Immature natural killer cell (primary cell): ENCODE measurements around the gene ARHGEF25. TPM values are rescaled to one million over a fixed set of nuclear protein-coding genes. Genes with fewer than 3 reads are reported as not detected.
"Not testable (repeated sequence)": the region's sequence is repeated elsewhere in the genome, so short reads cannot be mapped to it uniquely, and the experiment has no call there.

Source experiments
- DNase-seq, 3 donors: peaks; one replicate each; pipeline ENCODE4 v3.0.0; 2022; ENCODE audit warnings: mixed read lengths in 1 of 3
- H3K27ac Mint-ChIP-seq, 6 donors: one replicate each; pipeline ENCODE4 v1.8.0; 2020; ENCODE audit warnings: mixed read lengths in 6 of 6, mild to moderate bottlenecking in 5 of 6, inconsistent platforms in 4 of 6, moderate library complexity in 3 of 6
- H3K27me3 Mint-ChIP-seq, 3 donors: one replicate each; pipeline ENCODE4 v1.8.0; 2020 to 2021; ENCODE audit warnings: low read depth in 3 of 3, mild to moderate bottlenecking in 3 of 3, mixed read lengths in 3 of 3, moderate library complexity in 3 of 3, inconsistent platforms in 1 of 3
- H3K36me3 Mint-ChIP-seq, 3 donors: one replicate each; pipeline ENCODE4 v1.8.0; 2020; ENCODE audit warnings: mixed read lengths in 3 of 3, inconsistent platforms in 2 of 3, mild to moderate bottlenecking in 2 of 3
- H3K4me1 Mint-ChIP-seq, 2 donors: one replicate each; pipeline ENCODE4 v1.8.0; 2020; ENCODE audit warnings: inconsistent platforms in 2 of 2, mild to moderate bottlenecking in 2 of 2, mixed read lengths in 2 of 2, moderate library complexity in 1 of 2
- H3K4me3 Mint-ChIP-seq, 5 donors: one replicate each; pipeline ENCODE4 v1.8.0; 2020; ENCODE audit warnings: mild to moderate bottlenecking in 5 of 5, mixed read lengths in 5 of 5, inconsistent platforms in 3 of 5, moderate library complexity in 3 of 5
- H3K9me3 Mint-ChIP-seq, 6 donors: one replicate each; pipeline ENCODE4 v1.8.0; 2020; ENCODE audit warnings: mild to moderate bottlenecking in 6 of 6, mixed read lengths in 6 of 6, inconsistent platforms in 4 of 6, moderate library complexity in 3 of 6
- polyA plus RNA-seq, 3 donors: library from polyadenylated mRNA; unstranded; fragments of 300-500 nt; fragmentation: Illumina TruSeq; gene quantifications; one replicate each; pipeline ENCODE4 v1.2.3, GENCODE V29; 2021

Gene ARHGEF25
- polyA plus RNA-seq, 3 donors from 2014 or later, result 0.27 TPM; not detected in 2

DNA sequence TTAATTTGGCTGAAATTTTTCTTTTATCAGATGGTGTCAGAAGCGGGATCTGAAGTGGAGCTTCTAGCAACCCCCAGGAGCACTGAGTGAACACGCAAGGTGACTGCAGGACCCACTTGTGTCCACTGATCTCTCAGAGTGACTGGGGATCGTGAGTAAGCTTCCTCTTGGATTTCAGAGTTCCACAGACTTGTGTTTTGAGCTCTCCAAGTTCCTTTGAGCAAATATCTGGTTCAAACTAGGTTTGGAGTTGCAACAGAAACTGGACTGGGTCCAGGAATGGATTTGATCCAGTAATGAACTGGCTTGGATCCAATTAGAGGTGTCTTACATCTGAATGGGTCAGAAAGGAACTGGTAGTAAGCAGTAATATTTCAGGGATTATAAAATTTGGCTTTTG is 46.5 kb downstream of the ARHGEF25 start:
- H3K27ac Mint-ChIP-seq, result no peak overlapping the region
- no peak overlapping the region for H3K4me3 Mint-ChIP-seq
- peaks cover 0 to 13% (median 5%) of the 10 kb centered on the region in 3 donors for H3K27me3 Mint-ChIP-seq
- no peaks in the 10 kb centered on the region for H3K9me3 Mint-ChIP-seq
- no peaks in the 10 kb centered on the region for H3K36me3 Mint-ChIP-seq
- no peaks in the 10 kb centered on the region for H3K4me1 Mint-ChIP-seq
- no peak for DNase-seq

DNA sequence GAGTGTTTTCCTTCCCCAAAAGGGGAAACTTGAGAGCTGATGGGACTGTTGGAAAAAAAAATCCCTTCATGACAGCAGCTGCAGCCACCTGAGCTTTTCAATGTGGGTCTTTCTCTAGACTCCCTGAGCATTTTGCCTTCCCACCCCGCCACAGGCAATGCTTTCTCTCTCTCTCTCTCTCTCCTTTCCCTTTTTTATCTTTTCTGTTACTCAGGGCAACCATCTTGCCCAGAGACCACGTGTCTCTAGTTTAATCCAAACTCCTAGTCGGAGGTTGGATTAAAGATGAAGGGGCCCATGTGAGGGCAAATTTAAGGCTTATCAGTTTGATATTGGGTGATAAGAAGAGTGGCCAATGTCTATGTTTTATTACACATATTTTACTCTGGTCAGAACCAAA is 47.7 kb downstream of the ARHGEF25 start:
- Mint-ChIP-seq H3K36me3 (no peaks in the 10 kb centered on the region), H3K4me1 (no peaks in the 10 kb centered on the region)
- DNase-seq, result no peak

DNA sequence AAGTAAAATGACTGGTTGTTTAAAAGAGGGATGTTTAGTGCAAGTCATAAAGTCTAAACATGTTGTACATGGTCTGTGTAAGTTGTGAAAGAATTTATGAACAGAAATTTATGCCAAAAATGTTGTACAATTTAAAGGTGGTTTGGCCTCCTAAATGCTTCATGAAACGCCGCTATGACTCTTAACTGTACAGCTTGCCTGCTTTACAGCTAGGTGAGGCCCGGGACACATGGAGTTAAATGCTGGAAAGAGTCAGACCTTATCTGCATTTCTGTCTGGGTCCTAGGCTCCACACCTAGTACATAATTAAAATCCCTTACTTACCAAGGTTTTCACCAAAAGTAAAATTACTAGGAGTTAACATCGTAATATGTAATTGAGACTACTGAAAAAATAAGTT is 50.1 kb downstream of the ARHGEF25 start:
- Mint-ChIP-seq H3K4me1 (no peaks in the 10 kb centered on the region), H3K4me3 (no peak overlapping the region), H3K27me3 (peaks cover 0 to 13% (median 5%) of the 10 kb centered on the region in 3 donors), H3K27ac (no peak overlapping the region), H3K36me3 (no peaks in the 10 kb centered on the region), H3K9me3 (no peaks in the 10 kb centered on the region)
- no peak for DNase-seq

More for the DNA sequence above, 47.7 kb downstream of the ARHGEF25 start:
- no peak overlapping the region for H3K4me3 Mint-ChIP-seq
- H3K27ac Mint-ChIP-seq, result no peak overlapping the region
- no peaks in the 10 kb centered on the region for H3K9me3 Mint-ChIP-seq
- H3K27me3 Mint-ChIP-seq, result peaks cover 0 to 13% (median 5%) of the 10 kb centered on the region in 3 donors

DNA sequence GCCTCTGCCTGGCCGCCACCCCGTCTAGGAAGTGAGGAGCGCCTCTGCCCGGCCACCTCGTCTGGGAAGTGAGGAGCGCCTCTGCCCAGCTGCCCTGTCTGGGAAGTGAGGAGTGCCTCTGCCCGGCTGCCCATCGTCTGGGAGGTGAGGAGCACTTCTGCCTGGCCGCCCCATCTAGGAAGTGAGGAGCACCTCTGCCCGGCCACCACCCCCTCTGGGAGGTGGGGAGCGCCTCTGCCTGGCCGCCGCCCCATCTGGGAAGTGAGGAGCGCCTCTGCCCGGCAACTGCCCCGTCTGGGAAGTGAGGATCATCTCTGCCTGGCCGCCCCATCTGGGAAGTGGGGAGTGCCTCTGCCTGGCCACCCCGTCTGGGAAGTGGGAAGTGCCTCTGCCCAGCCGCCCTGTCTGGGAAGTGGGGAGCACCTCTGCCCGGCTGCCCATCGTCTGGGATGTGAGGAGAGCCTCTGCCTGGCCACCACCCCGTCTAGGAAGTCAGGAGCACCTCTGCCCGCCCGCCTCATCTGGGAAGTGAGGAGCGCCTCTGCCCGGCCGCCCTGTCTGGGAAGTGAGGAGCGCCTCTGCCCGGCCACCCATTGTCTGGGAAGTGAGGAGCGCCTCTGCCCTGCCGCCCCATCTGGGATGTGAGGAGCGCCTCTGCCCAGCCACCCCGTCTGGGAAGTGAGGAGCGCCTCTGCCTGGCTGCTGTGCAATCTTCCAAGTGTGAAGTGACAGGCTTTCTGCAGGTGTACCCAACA is 54.0 kb downstream of the ARHGEF25 start:
- not testable (repeated sequence) for H3K4me3 Mint-ChIP-seq, H3K36me3 Mint-ChIP-seq, H3K9me3 Mint-ChIP-seq, H3K27ac Mint-ChIP-seq, H3K4me1 Mint-ChIP-seq, DNase-seq
- peaks cover 2 to 12% (median 3%) of the 10 kb centered on the region in 3 donors for H3K27me3 Mint-ChIP-seq

Other genes with a start within 250 kb of the ARHGEF25 start
- 10 to 100 TPM in 1 of 3 donors, 1 to 10 TPM in 1, under 1 TPM in 1; 0.12 to 19.0 (median 3.3) TPM for gene R3HDM2, start 180.4 kb upstream of the ARHGEF25 start, polyA plus RNA-seq
- under 1 TPM in 1 of 3 donors, not detected in 2; 0.15 TPM for gene INHBC, start 176.7 kb upstream of the ARHGEF25 start, polyA plus RNA-seq
- not detected for gene INHBE, start 156.1 kb upstream of the ARHGEF25 start, polyA plus RNA-seq
- under 1 TPM in 2 of 3 donors, not detected in 1; 0.33 to 0.40 TPM for gene GLI1, start 151.7 kb upstream of the ARHGEF25 start, polyA plus RNA-seq
- 100 to 1,000 TPM; 148 to 294 (median 163) TPM for gene ARHGAP9, start 131.6 kb upstream of the ARHGEF25 start, polyA plus RNA-seq
- gene MARS1, start 123.4 kb upstream of the ARHGEF25 start, polyA plus RNA-seq, result 100 to 1,000 TPM; 100 to 158 (median 114) TPM
- gene DDIT3, start 90.9 kb upstream of the ARHGEF25 start, polyA plus RNA-seq, result 10 to 100 TPM; 22.8 to 38.8 (median 29.4) TPM
- 1 to 10 TPM; 1.8 to 5.5 (median 2.7) TPM for gene MBD6, start 88.6 kb upstream of the ARHGEF25 start, polyA plus RNA-seq
- 10 to 100 TPM; 90.2 to 99.0 (median 93.8) TPM for gene DCTN2, start 64.2 kb upstream of the ARHGEF25 start, polyA plus RNA-seq
- gene KIF5A, start 61.4 kb upstream of the ARHGEF25 start, polyA plus RNA-seq, result not detected
- gene PIP4K2C, start 20.2 kb upstream of the ARHGEF25 start, polyA plus RNA-seq, result 10 to 100 TPM; 33.0 to 61.8 (median 54.1) TPM
- gene DTX3, start 6.6 kb upstream of the ARHGEF25 start, polyA plus RNA-seq, result 10 to 100 TPM in 1 of 3 donors, 1 to 10 TPM in 2; 8.1 to 20.2 (median 9.5) TPM
- not detected for gene B4GALNT1, start 21.8 kb downstream of the ARHGEF25 start, polyA plus RNA-seq
- 100 to 1,000 TPM in 1 of 3 donors, 10 to 100 TPM in 2; 54.2 to 111 (median 59.5) TPM for gene OS9, start 82.7 kb downstream of the ARHGEF25 start, polyA plus RNA-seq
- gene AGAP2, start 127.3 kb downstream of the ARHGEF25 start, polyA plus RNA-seq, result 10 to 100 TPM in 1 of 3 donors, 1 to 10 TPM in 2; 1.4 to 10.5 (median 3.2) TPM
- gene TSPAN31, start 133.6 kb downstream of the ARHGEF25 start, polyA plus RNA-seq, result 100 to 1,000 TPM in 1 of 3 donors, 10 to 100 TPM in 2; 62.1 to 103 (median 72.6) TPM
- 100 to 1,000 TPM in 1 of 3 donors, 10 to 100 TPM in 2; 68.7 to 133 (median 75.6) TPM for gene CDK4, start 140.9 kb downstream of the ARHGEF25 start, polyA plus RNA-seq
- 1 to 10 TPM; 1.7 to 4.4 (median 3.7) TPM for gene MARCHF9, start 143.7 kb downstream of the ARHGEF25 start, polyA plus RNA-seq
- gene CYP27B1, start 155.6 kb downstream of the ARHGEF25 start, polyA plus RNA-seq, result not detected
- 10 to 100 TPM in 1 of 3 donors, 1 to 10 TPM in 2; 3.5 to 11.8 (median 6.7) TPM for gene METTL1, start 160.7 kb downstream of the ARHGEF25 start, polyA plus RNA-seq
- gene EEF1AKMT3, start 161.2 kb downstream of the ARHGEF25 start, polyA plus RNA-seq, result 1 to 10 TPM; 1.3 to 3.4 (median 2.8) TPM
- gene TSFM, start 171.4 kb downstream of the ARHGEF25 start, polyA plus RNA-seq, result 10 to 100 TPM; 22.2 to 38.6 (median 23.4) TPM
- gene AVIL, start 207.3 kb downstream of the ARHGEF25 start, polyA plus RNA-seq, result under 1 TPM in 2 of 3 donors, not detected in 1; 0.40 to 0.95 TPM
- 10 to 100 TPM; 30.6 to 51.8 (median 36.5) TPM for gene CTDSP2, start 235.3 kb downstream of the ARHGEF25 start, polyA plus RNA-seq